Stimulated activated CD8-positive, alpha-beta memory T cell treated with anti-CD3 and anti-CD28 coated beads, Interleukin-15, amount 100 ng/mL, for 48 hours (primary cell): ENCODE measurements around the gene GKN2.
"Not testable (repeated sequence)": the region's sequence is repeated elsewhere in the genome, so short reads cannot be mapped to it uniquely, and the experiment has no call there.

Experiments used
- DNase-seq, 2 donors: peaks; one replicate each; pipeline ENCODE4 v3.0.0-alpha.2; 2020; ENCODE audit warnings: low read depth in 2 of 2

GKN2 gene

DNA sequence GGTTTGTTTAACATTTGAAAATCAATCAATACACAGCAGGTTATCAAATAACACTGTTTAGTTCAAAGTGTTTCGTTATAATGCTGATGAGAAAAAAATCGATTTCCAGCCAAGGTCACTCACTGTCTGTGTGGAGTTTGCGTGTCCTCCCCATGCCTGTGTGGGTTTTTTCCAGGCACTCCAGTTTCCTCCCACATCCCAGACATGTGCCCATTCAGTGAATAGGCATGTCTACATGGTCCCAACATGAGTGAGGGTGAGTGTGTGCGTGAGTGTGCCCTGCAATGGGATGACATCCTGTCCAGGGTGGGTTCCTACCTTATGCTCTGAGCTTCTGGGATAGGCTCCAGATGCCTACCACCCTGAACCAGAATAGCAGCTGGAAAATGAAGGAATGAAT is 8.7 kb upstream of the GKN2 start:
- no peak for DNase-seq

DNA sequence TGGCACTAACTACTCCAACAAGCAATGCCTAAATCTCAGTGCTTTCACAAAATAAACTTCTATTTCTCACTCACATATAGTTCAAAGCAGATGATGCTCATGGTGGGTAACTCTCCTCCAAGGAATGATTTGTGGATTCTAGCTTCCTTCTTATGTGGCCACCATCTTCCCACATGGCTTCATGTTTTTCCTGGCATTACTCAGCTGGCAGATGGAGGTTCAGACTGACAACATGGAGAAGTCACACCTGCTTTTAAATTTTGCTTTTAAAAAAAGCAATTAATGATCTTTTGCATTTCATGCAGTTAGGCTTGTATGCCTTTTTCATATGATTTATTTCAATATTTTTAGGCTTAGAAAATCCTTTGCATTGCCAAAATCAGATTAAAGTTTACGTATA is 6.3 kb upstream of the GKN2 start:
- DNase-seq, result no peak

DNA sequence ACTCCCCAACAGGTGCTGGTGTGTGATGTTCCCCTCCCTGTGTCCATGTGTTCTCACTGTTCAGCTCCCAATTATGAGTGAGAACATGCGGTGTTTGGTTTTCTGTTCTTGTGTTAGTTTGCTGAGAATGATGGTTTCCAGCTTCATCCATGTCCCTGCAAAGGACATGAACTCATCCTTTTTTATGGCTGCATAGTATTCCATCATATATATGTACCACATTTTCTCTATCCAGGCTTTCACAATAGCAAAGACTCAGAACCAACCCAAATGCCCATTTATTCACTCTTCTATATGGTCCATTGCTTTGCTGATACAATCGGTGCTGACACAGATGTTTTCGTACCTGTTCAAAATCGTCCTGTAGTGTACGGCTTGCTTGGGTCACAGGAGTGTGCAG is 2.7 kb upstream of the GKN2 start:
- DNase-seq, result not testable (repeated sequence)

DNA sequence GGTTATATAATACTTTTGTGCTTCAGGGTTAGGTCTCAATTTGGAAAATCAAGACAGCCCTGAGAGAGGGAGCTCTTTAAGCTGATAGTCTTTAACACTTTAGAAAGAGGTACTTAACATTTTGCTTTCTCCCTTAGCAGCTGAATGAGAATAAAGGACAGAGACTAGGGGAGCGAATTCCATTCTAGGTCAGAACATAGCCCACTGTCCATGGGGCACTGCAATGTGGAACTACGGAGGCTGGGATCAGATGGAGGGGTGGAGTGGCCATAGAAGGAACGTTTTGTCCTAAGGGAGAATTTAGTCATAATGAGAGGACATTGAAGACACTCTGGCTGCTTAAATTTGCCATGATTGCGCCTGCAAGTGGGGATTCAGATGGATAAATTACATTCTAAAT is 794 bp downstream of the GKN2 start:
- no peak for DNase-seq

DNA sequence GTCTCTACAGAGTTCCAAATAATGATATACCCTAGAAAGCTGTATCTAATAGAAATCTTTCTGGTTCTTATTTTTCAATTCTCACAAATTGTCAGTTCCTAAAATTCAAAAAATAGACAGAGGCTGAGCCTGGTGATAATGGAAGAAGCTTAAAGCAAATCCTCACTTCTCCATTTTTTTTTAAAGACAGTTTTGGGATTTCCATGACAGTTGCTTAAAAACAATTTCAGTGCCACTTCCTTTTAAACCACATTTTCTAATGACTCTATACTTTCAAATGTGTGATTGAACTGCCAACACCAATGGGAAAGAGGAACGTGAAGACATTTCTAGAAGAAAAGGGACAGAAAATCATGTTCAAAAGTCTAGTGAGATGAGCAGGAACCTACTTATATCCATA is 4.0 kb downstream of the GKN2 start:
- DNase-seq, result no peak

DNA sequence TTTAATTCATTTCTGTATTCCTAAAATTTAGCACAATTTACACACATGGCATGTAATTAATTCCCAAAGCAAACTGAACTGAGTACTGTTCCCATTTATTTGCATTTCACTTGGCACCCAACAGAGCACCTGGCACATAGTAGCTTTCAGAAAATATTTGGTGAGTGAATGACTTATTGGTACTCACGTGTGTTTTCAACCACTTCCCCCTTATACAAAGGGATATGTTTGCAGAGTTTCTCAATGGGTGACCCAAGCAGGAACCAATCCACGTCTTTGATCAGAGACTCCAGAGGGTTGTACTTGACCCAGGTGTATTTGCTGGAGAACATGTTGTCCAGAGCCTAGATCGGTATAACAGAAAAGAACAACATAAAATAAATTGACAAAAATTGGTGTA is 6.6 kb downstream of the GKN2 start:
- no peak for DNase-seq

DNA sequence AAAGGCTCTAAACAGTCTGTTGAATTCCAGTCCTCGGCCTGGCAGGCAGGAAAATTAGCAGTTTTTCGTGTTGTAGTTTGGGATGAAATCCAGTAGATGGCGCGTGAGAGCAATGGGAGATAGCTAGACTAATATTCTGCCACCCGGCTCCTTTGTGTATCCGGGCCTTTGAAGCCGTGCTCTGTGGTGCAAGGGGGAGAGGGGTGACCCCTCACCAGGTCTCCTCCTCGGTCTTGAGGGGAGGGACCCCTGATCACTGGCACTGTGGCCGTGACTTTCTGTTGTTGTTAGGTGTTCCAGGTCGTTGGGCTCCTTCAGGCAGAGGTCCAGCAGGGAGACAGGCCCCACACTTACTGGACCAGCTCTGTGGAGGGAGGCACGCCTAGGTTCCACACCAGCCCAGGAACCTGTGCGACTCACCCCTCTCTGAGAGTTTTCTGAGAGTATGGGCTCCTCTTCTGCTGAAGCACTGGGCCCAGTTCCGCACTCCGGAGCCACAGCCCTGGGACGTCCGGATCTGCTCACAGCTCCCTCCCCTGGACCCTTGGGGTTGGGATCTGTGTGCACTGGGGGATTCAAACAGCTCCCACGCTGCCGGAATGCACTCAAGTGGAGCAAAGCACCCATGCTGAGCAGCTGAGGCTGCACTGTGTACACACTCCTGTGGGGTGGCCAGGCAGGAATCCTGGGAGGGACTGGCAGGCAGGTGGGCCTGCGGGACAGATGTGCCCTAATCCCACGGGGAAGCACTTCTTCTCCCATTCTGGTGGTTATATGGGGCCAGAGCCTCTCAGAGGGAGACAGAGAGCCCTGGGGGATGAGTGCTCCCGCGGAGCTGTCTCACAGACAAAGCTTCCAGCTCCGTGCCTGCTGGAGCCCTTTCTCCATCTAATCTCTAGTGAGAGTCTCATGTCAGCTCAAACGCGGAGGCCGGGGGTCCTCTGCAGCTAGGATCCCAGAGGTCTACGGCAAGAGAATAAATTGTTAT is 8.8 kb downstream of the GKN2 start:
- no peak for DNase-seq

DNA sequence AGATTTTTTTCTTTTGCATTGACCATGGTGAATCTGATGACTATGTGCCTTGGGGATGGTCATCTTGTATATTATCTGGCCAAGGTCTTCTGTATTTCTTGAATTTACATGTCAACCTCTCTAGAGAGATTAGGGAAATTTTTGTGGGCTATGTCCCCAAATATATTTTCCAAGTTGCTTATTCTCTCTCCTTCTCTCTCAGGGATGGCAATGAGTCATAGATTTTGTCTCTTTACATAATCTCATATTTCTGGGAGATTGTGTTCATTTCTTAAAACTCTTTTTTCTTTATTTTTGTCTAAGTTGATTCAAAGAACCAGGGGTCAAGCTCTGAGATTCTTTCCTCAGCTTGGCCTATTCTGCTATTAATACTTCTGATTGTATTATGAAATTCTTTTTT is 9.9 kb downstream of the GKN2 start:
- no peak for DNase-seq

DNA sequence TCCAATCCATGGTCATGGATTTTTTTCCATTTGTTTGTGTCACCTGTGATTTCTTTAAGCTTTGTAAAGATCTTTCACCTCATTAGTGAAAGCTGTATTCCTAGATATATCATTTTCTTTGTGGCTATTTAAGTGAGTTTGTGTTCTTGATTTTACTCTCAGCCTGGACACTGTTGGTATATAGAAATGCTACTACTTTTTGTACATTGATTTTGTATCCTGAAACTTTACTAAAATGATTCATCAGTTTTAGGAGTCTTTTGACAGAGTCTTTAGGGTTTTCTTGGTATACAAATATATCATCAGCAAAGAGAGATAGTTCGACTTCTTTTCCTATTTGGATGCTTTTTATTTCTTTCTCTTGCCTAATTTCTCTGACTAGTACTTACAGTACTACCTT is 12.3 kb downstream of the GKN2 start:
- no peak for DNase-seq

DNA sequence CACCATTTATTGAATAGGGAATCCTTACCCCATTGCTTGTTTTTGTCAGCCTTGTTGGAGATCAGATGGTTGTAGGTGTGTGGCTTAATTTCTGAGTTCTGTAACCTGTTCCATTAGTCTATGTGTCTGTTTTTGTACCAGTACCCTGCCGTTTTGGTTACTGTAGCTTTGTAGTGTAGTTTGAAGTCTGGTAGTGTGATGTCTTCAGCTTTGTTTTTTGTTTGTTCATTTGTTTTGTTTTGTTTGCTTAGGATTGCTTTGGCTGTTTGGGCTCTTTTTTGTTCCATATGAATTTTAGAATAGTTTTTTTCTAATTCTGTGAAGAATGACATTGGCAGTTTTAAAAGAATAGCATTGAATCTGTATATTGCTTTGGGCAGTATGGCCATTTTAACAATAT is 12.7 kb downstream of the GKN2 start:
- no peak for DNase-seq

DNA sequence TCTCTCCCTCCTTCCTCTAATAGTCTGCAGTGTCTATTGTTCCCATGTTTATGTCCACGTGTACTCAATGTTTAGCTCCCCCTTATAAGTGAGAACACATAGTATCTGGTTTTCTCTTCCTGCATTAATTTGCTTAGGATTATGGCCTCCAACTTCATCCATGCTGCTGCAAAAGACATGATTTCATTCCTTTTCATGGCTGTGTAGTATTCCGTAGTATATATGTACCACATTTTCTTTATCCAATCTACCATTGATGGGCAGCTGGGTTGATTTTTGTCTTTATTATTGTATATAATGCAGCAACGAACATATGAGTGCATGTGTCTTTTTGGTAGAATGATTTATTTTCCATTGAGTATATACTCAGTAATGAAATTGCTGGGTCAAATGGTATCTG is 13.8 kb downstream of the GKN2 start:
- no peak for DNase-seq

DNA sequence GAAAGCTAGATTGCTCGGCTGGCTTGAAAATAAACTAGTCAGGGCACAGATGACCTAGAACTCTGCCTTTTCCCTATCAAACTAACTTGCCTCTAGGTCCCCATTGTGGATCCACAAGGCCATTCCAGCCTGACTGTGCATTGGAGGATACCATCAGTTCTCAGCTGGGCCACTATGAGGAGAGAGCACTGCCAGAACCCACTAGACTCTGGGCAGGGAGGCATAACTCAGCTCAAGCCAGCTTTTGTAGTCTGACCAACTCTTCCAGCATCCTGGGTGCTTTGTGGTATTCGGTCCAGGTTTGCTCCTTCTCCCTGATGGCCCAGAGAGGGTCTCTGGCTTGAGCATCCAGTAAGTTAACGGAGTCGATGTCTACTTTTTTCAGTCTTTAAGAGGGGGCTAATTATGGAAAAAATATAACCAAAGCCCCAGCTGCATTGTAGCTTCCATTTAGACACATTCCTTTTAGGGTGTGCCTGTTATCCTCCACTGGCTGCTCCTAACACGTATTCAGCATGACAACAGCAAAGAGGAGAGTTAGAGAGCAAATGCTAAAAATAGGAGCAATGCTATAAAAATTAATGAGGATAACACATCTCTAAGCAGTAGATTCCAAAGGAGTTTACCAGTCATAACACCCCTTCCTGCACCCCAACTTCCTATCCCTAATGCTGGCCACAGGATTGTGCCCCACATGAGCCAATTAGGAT is 15.2 kb downstream of the GKN2 start:
- DNase-seq, result no peak

DNA sequence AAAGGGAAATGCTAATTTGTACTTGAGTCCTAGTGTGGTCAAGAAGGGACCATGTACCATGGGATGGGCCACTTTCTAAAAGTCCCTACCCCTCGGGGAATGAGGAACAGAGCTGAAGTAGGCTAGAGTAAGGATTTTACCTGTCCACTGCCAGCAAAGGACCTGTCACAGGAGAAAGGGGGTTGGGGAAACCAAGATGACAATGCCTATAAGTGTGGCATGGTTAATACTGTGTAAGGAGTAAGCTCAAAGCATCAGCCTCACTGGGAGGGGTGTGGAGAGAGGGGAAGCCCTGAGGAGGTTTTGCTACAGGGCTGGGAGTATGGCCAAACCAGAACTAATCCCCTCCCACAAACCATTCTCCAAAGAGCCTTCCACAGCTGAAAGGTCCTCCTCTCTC is 15.8 kb downstream of the GKN2 start:
- no peak for DNase-seq

DNA sequence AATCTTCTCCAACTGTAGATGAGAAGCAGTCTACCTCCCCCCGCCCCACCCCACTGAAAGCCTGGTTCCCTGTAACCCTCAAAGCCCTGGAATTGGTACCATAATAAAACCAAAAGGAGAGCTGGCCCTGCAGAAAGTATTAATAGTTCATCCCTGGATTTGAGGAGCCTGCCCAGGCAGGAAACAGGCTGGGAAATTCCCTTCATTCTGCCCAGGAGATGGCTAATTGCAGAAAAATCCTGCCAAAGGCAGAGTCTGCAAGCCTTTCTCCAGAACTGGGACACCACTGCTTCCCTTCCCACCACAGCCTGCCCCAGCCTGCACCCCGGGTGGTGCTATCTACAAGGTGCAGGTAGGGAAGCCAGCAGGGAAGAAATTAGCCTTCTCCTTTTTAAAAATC is 16.3 kb downstream of the GKN2 start:
- DNase-seq, result no peak

DNA sequence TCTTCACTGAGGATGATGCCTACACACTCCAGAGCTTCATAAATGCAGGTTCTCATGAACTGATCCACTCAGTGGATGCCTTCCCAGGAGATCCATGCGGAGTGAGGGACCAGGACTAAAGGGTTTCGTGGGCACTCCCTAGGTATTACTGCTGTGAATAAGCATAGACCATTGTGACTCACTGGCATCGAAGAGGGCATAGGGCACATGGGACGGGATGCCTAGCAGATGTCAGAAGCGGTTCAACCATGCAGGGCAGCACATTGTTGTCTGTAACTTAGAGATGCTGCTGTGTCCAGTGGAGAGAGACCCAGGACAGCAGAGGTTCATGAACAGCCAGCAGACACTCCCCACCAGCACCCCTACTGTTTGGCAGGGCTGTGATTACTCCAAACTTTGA is 17.2 kb downstream of the GKN2 start:
- no peak for DNase-seq

DNA sequence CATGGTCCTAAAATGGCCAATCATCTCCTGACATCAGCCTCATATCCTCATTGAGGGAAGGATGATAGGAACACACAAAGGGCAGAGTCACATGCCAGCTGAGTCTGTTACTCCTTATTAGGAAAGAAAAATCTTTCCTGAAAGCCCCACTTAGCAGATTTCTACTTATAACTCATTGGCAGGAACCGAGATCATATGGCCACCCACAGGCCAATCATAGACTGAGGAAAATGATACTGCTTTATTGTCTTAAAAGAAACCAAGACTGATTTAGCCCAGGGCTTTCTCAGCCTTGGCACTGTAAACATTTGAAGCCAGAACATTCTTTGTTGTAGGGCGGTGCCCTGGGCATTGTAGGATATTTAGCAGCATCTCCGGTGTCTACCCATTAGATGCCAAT is 18.7 kb downstream of the GKN2 start:
- DNase-seq, result no peak

DNA sequence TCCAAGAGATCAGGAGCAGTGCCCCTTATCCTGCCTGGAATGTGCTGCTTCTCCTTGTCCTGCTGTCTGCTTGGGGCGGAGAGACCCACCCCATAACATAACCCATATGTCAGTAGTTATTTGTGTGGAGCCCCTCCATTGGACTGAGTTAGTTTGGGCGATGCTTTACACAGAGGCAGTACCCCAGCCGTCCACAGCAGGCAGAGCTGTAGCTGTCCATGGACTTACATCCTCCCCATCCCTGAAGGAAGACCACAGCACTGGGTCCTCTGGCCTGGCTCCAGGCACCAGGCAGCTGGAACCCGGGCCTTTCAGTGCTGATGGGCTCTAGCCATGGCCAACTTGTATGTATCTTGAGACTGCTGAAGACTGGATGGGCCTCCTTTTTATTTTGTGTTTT is 20.3 kb downstream of the GKN2 start:
- DNase-seq, result no peak

DNA sequence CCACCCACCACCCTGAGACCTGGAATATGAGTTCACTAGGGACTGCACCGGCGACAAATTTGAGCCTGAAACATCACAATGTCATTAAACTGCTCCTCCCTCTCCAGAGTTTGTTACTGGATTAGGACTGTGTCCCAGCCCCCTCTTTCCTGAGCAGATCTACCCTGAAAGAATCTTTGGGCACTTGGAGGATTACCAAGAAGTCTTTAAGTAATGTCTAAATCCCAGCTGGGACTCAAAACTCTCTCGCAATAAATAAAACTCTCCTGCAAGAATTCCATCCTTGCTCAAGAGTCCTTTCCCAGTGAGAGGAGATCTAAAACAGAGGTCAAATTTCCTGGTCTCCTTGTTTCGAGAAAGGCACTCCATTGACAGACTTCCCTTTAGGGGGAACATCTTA is 20.9 kb downstream of the GKN2 start:
- no peak for DNase-seq

DNA sequence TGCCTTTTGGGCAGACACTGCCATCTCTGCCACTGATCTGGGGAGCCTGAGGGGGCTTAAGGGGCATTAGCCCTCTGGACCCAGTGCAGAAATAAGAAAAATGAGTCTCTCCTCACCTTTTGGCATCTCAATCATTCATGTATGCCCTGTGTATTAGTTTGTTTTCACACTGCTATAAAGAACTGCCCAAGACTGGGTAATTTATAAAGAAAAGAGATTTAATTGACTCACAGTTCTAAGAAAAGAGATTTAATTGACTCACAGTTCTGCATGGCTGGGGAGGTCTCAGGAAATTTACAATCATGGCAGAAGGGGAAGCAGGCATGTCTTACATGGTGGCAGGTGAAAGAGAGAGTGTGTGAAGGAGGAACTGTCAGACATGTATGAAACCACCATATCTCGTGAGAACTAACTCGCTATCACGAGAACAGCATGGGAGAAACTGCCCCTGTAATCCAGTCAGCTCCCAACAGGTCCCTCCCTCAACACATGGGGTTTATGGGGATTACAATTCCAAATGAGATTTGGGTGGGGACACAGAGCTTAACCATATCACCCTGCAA is 21.5 kb downstream of the GKN2 start:
- no peak for DNase-seq

DNA sequence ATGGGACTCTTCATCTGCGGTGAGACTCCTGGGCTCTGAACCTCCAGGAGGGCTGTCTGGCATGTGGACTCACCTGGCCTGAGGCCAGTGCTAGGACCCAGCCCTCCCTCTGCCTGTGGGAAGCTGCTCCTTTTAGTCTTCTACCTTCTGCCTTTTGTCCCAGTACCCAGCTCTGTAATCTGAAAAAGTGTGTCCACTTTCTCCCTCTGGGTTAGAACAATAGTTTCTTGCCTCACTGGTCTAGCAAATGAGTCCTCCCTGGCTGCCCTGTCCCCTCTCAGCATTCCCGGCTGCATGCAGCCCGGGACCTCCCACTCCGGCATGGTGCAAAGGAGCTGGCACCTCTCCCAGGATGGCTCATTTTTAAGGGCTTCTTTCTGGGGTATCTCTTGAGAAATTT is 25.9 kb downstream of the GKN2 start:
- no peak for DNase-seq

DNA sequence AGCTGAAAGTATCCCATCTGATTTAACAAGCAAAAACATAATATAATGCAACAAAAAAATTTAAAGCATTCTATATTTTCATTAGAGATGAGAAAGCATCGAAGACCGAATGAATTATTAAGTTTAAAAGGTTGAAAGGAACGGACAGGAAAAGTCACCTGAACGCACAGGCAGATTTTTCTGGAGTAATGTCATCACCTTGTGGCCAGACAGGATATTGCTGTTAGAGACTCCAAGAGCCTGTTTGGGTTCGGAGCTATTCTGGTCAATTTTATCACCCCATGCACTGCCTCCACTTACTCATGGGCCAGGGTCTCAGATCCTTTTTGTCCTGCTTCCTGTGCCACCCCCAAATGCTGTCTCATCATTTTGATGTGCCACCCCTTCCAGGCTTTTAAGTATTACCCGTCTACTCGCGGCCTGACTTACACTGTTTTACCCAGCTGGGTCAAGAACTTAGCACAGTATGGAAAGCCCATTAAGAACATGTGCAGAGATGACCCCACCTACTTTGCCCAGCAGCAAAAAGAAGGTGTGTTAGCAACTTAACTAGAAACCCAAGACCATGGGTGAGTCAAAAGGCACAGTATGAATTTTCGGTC is 27.3 kb downstream of the GKN2 start:
- no peak for DNase-seq

DNA sequence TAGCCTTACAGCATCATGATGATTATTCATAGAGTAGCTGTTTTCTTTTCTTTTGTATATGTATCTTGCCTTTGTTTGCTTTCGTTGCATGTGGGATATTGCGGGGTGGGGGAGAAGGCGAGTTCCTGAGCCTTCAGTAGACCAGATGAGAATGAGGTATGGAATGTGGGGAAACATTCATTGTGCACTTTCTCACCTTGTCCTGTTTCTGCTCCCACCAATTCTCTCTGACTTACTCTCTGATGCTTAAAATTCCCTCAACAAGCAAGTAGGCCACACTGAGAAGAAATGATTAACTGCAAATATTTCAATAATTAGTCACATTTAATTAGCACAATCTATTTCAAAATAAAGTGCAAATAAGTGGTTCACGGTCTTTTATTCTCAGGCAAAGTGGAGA is 31.0 kb downstream of the GKN2 start:
- no peak for DNase-seq
